HG03442 (cell line): Measurements from ENCODE around the gene MAN1A2.
"Not testable (repeated sequence)": the region's sequence is repeated elsewhere in the genome, so short reads cannot be mapped to it uniquely, and the experiment has no call there.

Experiments used
- ATAC-seq: cut with Tn5 transposase; IDR thresholded peaks from one replicate; pipeline ENCODE4 v1.9.1; 2021; ENCODE audit warnings: mild to moderate bottlenecking, moderate library complexity; ENCODE audit not compliant: unreplicated experiment

The MAN1A2 gene

DNA sequence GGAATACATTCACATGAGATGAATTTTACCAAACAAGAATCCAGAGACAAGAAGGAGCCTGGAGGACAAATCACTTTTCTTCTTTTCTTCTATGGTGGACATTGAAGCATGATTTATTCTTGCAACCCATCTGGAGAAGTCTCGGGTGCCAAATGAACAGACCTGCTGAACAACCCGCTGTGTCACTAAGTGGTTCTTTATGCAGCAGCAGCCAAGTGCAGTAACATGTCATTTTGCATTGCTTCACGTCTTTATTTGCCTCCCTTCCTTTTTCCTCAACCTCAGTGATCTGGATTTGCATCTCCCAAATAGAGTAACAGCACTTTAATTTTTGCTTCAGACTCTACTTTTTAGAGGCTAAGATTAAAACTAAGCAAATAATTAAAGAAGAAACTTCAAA lies 188.6 kb downstream of the MAN1A2 start:
- no peak for ATAC-seq

- ATAC-seq = no peak
Measured at GRCh38 chr1:117556341-117556740, 189.1 kb downstream of the MAN1A2 start.

DNA sequence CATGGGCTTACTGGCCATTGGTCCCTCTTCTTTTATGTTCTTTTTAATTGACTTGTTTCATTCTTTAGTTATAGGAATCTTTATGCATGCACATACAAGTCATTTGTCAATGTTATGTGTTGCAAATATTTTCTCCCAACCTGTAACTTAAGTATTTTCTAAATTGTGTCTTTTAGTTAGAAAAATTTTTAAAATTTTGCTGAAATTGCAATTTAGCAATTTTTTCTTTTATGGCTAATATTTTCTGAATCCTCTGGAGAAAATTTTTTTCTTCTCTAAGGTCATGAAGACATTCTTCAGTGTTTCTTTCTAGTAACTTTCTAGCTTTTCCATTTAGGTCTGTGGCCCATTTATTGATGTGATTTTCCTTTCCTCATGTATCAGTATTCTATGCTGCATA lies 189.7 kb downstream of the MAN1A2 start:
- no peak for ATAC-seq

DNA sequence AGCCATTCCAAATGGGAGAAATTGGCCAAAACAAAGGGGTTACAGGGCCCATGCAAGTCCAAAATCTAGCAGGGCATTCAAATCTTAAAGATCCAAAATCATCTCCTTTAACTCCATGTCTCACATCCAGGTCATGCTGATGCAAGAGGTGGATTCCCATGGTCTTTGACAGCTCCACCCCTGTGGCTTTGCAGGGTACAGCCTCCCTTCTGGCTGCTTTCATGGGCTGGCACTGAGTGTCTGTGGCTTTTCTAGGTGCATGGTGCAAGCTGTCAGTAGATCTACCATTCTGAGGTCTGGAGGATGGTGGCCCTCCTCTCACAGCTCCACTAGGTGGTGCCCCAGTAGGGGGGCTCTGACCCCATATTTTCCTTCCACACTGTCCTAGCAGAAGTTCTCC lies 191.2 kb downstream of the MAN1A2 start:
- ATAC-seq = not testable (repeated sequence)

GRCh38 chr1:117559139-117559538 lies 191.9 kb downstream of the MAN1A2 start:
- no peak for ATAC-seq

DNA sequence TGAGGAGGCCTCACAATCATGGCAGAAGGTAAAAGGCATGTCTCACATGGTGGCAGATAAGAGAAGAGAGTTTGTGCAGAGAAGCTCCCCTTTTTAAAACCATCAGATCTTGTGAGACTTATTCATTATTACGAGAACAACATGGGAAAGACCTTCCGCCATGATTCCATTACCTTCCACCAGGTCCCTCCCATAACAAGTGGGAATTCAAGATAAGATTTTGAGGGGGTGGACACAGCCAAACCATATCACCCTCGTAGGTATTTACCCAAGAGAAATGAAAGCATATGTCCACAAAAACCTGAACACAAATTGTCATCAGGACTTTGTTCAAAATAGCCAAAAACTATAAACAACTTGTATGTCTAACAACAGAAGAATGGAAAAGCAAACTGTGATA lies 192.7 kb downstream of the MAN1A2 start:
- ATAC-seq = no peak

GRCh38 chr1:117561071-117561470 lies 193.8 kb downstream of the MAN1A2 start:
- no peak for ATAC-seq

- no peak for ATAC-seq
Measured at GRCh38 chr1:117561551-117561950, 194.3 kb downstream of the MAN1A2 start.

GRCh38 chr1:117562581-117563491 lies 195.6 kb downstream of the MAN1A2 start:
- ATAC-seq = no peak

- no peak for ATAC-seq
Measured at GRCh38 chr1:117563492-117563875, 196.2 kb downstream of the MAN1A2 start.

DNA sequence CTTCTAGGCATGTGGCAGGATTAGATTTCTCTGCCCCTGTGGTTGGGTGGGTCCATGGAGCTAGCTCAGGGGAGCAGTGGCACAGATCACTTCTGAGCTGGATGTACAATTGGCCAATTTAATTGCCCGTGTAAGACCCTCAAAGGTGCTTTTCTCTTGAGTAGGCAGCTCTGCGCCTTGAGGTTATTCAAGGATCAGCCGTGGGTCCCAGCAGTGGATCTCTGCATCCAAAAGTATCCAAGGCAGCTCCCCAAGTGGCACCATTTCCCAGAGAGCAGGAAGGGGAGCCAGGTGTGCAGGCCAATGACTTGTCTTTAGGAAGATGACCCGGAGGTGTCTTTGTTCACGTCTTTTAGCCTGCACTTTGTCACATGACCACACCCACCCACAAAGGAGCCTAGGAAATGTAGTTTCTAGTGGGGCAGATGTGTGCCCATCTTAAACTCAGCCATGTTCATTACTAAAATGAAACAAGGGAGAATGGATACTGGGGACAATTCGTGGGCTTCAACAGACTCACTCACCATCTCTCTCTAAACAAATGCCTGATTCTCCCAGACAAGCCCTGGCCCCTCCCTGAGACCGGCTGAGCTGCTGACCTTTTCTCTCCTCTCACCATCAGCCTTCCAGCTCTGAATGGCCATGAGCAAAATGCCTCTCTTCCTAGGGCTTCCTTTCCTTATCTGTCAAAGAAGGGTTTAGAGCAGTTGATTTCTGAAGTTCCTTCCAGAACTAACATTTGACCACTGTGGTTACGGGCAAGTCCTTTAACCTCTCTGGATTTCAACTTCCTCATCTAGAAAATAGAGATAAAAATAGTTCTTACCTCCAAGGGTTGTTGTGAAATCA lies 197.2 kb downstream of the MAN1A2 start:
- no peak for ATAC-seq

DNA sequence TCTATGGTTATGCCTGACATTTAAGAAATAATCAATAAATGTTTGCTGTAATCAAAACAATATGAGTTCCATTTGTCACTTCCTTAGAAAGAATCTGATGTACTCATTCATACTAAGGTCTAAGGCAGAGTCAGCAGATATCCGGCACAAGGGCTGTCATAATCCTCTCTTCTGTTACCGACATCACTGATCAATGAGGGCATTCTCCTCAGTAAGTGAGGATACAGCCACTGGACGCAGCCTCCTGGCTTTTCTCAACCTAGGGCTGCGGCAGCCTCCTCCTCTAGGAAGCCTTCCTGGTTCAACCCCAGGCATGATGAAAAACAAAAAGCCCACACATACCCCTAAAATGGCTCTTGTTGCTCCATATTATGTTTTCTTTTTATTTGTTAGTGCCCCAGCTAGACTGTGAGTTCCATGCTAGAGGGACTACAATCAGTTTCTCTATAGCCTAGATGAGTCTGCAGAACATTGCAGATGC lies 197.9 kb downstream of the MAN1A2 start:
- ATAC-seq = no peak

DNA sequence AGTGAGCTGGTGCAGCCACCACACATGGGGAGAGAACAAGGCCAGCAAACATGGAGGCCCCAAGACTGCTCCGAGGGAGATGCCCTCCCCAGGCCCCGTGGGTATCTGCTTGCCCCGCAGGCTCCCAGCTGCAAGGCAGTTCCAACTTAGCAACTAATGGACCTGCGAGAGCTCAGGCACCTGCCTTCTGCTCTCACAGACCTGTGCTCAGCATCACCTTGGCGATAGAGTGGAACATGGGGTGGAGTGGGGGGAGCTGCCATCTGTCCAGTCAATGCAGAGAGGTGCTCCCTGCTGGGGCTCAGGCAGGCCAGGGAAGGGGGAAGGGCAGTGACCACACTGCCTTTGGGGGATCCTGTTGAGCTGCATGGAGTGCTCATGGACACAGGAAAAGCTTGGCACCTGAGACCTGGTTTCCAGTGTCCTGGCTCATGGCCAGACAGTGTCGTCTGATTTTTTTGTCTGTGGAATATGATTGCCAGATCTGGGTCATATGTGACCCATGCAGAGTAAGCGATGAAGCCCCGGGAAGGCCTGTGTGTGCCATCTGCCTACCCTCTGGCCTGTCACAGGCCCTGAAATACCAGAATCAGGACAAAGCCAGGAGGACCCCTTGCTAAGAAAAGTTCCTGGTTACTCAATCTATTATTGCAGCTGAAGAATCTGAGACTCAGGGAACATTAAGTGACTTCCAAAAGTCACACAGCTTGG lies 198.7 kb downstream of the MAN1A2 start:
- no peak for ATAC-seq

DNA sequence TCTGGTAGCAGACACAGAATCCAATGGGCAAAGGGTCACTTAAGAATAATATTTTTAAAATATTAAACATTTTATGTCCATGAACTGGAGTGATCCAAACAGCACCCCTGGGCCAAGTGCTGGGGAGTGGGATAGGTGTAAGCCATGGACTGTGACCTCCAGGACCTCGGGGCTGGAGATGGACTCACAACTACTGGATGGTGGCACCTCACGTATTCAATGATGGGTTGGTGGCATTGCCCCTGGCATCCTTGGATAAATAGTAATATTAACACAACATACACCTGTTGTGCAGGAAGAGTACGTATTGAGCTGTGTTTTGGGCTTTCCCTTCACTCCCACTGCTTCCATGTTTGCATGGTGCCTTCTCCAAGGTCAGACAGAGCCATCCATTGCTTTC lies 199.3 kb downstream of the MAN1A2 start:
- no peak for ATAC-seq

DNA sequence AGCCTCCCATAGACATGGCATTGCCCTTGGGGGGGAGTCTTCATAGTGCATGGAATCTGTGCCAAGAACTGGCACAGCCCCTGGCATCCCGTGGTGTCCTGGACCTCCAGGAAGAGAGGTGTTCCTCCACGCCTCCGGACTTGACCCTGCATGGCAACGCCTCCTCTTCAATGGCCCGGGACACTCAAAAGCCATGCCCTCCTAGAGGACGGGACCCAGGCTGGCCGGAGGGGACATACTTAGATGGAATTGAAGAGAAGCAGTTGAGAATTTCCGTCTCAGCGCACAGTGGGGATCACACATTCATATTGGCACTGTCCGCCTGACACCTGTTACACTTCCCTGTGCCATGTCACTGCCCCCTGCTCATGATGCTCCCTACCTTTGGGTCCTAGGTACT lies 200.2 kb downstream of the MAN1A2 start:
- no peak for ATAC-seq

DNA sequence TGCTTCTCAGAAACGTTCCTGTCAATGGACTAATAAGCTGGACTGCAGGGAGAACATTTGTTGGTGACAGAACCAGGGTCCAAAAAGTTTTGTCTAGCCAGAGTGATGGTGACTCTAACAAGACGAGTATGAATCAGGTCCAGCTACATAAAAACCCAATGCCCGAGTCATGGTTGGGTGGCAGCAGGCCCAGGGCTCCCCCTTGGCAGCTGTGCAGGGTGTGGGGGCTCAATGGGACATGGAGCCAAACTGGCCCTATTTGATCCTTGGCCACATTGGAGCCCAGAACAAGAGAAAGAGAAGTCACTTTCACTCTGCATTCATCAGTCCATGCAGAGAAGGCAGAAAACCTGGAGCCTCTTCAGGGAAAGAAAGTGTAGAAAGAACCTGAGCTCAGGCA lies 200.7 kb downstream of the MAN1A2 start:
- ATAC-seq = no peak

GRCh38 chr1:117568999-117569398 lies 201.8 kb downstream of the MAN1A2 start:
- ATAC-seq = no peak

DNA sequence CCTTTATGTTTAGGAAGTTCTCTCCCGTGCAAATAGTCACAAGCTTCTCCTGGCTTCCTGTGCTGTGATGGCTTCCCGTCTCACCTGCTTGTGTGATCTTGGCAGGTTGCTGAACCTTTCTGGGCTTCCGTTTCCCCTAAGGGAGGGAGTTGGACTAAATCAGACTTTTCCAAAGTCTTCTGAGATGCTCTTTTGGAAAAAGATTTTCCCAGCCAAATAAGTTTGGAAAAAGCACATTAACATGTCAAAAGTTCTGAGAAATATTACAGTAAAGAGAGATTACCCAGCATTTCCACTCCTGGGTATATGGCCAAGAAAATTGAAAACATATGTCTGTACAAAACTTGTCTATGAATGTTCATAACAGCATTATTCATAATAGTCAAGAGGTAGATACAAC lies 202.6 kb downstream of the MAN1A2 start:
- ATAC-seq = no peak

DNA sequence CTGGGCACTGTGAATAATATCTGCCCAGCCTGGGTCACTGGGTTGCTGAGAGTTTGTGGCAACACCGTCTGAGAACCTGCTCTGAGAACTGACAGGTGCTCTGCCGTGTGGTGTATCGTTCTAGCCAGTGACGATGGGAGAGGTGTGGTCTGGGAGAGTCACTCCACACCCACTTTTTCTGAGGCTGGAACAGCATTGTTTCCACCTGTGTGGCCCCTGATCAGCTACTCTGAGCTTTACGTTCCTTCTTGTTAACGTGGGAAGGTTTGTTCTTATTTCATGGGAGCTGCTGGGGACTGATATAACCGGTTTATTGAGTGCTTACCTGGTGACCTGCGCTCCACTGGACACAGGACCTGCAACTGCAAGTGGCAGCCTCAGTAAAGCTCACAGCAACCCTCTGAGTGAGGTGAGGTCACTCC lies 203.8 kb downstream of the MAN1A2 start:
- ATAC-seq = no peak

DNA sequence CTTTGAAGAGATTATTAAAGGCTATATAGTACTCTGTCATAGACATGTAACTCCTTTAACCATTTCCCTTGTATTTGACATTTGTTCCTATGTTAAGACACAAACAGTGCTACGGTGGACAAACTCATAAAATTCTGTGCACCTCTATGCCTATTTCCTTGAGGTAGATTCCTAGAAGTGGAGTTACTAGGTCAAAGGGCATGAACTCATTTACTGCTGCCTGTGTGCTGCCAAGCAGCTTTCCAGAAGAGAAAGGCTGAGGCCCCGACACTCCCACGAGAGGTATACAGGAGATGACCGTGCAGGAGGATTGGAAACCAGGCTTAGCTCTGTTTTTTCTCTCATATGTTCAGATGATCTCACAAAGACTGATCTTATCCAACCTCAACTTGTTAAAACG lies 204.2 kb downstream of the MAN1A2 start:
- no peak for ATAC-seq

DNA sequence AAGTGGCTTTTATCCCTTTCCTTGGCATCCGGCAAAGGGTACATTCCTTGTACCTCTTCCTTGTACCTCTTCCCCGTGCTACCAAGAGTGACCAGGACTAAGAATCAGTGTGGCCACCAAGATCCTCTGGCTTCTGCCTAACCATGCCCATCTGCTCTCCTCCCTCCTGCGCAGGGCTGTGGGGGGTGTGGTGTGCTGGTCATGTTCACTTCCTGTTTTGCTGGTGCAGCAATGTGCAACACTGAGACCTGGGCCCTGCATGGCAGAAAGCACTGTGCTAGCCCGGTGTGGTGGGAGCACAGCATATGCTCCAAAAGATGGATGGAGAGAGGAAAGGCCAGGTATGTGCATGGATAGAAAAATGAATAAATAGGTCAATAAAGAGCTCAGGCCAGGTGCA lies 205.3 kb downstream of the MAN1A2 start:
- no peak for ATAC-seq
